ENCODE data around the gene ZNF17.

DNA sequence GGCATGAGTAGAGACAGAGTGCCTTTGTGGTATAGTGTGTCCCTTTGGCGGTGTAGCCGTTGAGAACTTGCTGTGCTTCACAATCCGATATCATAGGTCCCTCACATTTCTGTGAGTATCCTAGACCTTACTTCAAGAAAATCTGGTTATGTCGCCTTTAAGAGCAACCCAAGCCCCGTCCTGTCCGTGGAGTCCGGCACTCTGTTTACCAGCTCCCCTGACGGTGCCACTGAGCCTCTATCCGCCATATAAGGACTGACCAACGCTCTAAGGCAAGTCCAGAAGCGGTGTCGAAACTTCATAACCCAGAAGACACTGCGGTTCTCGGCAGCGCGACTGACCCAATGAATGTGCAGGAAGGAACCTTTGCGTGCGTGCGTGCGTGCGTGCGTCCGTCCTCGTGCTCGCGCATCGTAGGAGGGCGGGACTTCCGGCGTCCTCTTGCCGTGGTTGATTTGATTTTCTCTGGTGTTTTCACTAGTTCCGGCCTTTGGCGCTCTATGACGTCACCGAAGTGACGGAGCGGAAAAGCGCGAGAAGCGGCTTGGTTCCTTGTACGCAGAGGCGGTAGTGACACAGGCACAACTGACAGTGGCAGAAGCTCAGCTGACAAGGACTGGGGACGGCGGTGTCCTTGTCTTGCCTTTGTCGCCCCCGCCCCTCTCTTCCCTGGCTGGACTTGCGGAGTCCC lies 47.8 kb upstream of the ZNF17 start, which contains the start of the genes TRAPPC2B and ZNF547:
- TF ChIP-seq, protein P1, sequence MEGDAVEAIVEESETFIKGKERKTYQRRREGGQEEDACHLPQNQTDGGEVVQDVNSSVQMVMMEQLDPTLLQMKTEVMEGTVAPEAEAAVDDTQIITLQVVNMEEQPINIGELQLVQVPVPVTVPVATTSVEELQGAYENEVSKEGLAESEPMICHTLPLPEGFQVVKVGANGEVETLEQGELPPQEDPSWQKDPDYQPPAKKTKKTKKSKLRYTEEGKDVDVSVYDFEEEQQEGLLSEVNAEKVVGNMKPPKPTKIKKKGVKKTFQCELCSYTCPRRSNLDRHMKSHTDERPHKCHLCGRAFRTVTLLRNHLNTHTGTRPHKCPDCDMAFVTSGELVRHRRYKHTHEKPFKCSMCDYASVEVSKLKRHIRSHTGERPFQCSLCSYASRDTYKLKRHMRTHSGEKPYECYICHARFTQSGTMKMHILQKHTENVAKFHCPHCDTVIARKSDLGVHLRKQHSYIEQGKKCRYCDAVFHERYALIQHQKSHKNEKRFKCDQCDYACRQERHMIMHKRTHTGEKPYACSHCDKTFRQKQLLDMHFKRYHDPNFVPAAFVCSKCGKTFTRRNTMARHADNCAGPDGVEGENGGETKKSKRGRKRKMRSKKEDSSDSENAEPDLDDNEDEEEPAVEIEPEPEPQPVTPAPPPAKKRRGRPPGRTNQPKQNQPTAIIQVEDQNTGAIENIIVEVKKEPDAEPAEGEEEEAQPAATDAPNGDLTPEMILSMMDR (conservative IDR thresholded peaks at IDR 0.05): no peak
- no peak for TF ChIP-seq ZFX (IDR thresholded peaks at IDR 0.05)
